DMS 273 (cell line): Measurements from ENCODE around the gene TMOD2.

Experiments used
- DNase-seq: peaks from one replicate; lab custom pipeline; 2025; ENCODE audit not compliant: unreplicated experiment; lab: John Stamatoyannopoulos, UW

TMOD2 gene

GRCh38 chr15:51750792-51751696, at the start of gene TMOD2:
TMOD2 (plus strand) TSS chr15:51751597; CDS start chr15:51766442, 14,845 bp downstream.
- DNase-seq, result peak; percentile 63

- DNase-seq, result no peak
Measured at GRCh38 chr15:51702710-51703109, 48.7 kb upstream of the TMOD2 start.

GRCh38 chr15:51706291-51706690, 45.1 kb upstream of the TMOD2 start:
- no peak for DNase-seq

GRCh38 chr15:51706926-51707608, 44.3 kb upstream of the TMOD2 start:
- no peak for DNase-seq

GRCh38 chr15:51708013-51708412, 43.4 kb upstream of the TMOD2 start:
- DNase-seq, result peak; percentile 5

- no peak for DNase-seq
Measured at GRCh38 chr15:51709031-51709430, 42.4 kb upstream of the TMOD2 start.

GRCh38 chr15:51714162-51714561, 37.2 kb upstream of the TMOD2 start:
- DNase-seq, result no peak

- DNase-seq, result no peak
Measured at GRCh38 chr15:51714911-51715310, 36.5 kb upstream of the TMOD2 start.

- DNase-seq, result peak; percentile 12
Measured at GRCh38 chr15:51718219-51718618, 33.2 kb upstream of the TMOD2 start.

- no peak for DNase-seq
Measured at GRCh38 chr15:51718746-51719145, 32.7 kb upstream of the TMOD2 start.

GRCh38 chr15:51720201-51720995, 31.0 kb upstream of the TMOD2 start:
- no peak for DNase-seq

GRCh38 chr15:51721199-51721960, 30.0 kb upstream of the TMOD2 start:
- DNase-seq, result peak; percentile 13

- no peak for DNase-seq
Measured at GRCh38 chr15:51724199-51724598, 27.2 kb upstream of the TMOD2 start.

GRCh38 chr15:51724673-51725072, 26.7 kb upstream of the TMOD2 start:
- DNase-seq, result no peak

- DNase-seq, result peak; percentile 45
Measured at GRCh38 chr15:51726302-51727073, 24.9 kb upstream of the TMOD2 start.

GRCh38 chr15:51727141-51727897, 24.1 kb upstream of the TMOD2 start:
- no peak for DNase-seq

- DNase-seq, result no peak
Measured at GRCh38 chr15:51731549-51732267, 19.7 kb upstream of the TMOD2 start.

- DNase-seq, result no peak
Measured at GRCh38 chr15:51732646-51733045, 18.8 kb upstream of the TMOD2 start.
